K562 (cell line): ENCODE results near the gene PHC1.

Experiments
- CTCF ChIP-seq, 3 experiments: IDR thresholded peaks in 2 of 3; conservative IDR thresholded peaks in 1 of 3; 2 replicates each; pipeline ENCODE4 v1.5.1; 2011 to 2012; ENCODE audit warnings: low read length in 3 of 3, mild to moderate bottlenecking in 3 of 3, control low read depth in 2 of 3, improper control_type of control experiment in 1 of 3, inconsistent platforms in 1 of 3, low read depth in 1 of 3, mixed read lengths in 1 of 3, moderate library complexity in 1 of 3; ENCODE audit not compliant: insufficient read depth in 2 of 3
- EP300 ChIP-seq: IDR thresholded peaks from 2 replicates; pipeline ENCODE4 v1.6.1; 2012; ENCODE audit warnings: low read length, improper control_type of control experiment
- EZH2 ChIP-seq: IDR thresholded peaks from 2 replicates; pipeline ENCODE4 v1.6.1; 2012; ENCODE audit warnings: low read depth, mild to moderate bottlenecking, inconsistent platforms, low read length, borderline replicate concordance
- POLR2A ChIP-seq: fragments of 450-650 bp; conservative IDR thresholded peaks from 2 replicates; pipeline ENCODE4 v1.6.1; 2016
- ZNF143 ChIP-seq: sonication (generic); formaldehyde crosslinking; IDR thresholded peaks from 2 replicates; pipeline ENCODE4 v1.9.0; 2022; ENCODE audit warnings: mild to moderate bottlenecking, missing genetic modification reagents

- TF ChIP-seq ZNF143 (CRISPR knock-in tag): no peak
- no peak for TF ChIP-seq POLR2A
- TF ChIP-seq EZH2: no peak
- TF ChIP-seq CTCF (IDR thresholded peaks at IDR 0.05 in 2 of 3, conservative IDR thresholded peaks at IDR 0.05 in 1 of 3; ENCODE audit: insufficient read depth in 2 of 3, low read depth in 1 of 3, low read length in 3 of 3): no peak
- TF ChIP-seq EP300: no peak
Observed at GRCh38 chr12:8867786-8868185, 46.5 kb upstream of the PHC1 start.
